HEK293 (cell line): ENCODE measurements around the gene PRCD.

ENCODE experiments used
- CTCF ChIA-PET: fragments of 350-600 bp; formaldehyde crosslinking; extraction: SDS; loops from one replicate; lab custom pipeline; 2021; ENCODE audit warnings: antibody characterized with exemption; lab: Yijun Ruan, JAX
- POLR2A ChIA-PET: fragments of 300-600 bp; formaldehyde crosslinking; extraction: SDS; loops from one replicate; lab custom pipeline; 2020; ENCODE audit warnings: antibody characterized with exemption, inconsistent platforms; lab: Yijun Ruan, JAX
- H3K27ac ChIP-seq: fragments of 200-500 bp; sonication (Bioruptor generic); 2 replicates; pipeline ENCODE4 v1.5.1; 2014; ENCODE audit warnings: low read depth, low read length, control low read depth, inconsistent platforms; ENCODE audit errors: extremely low read depth
- H3K36me3 ChIP-seq, 2 experiments: fragments of 200-500 bp in 1 of 2; sonication (Bioruptor generic) in 1 of 2; 1 replicate in 1 of 2; 2 replicates in 1 of 2; pipeline ENCODE4 v1.5.1; 2014 to 2017; ENCODE audit warnings: inconsistent platforms in 2 of 2, low read length in 2 of 2; ENCODE audit not compliant: control insufficient read depth in 2 of 2, insufficient read depth in 1 of 2
- H3K4me1 ChIP-seq: fragments of 200-500 bp; sonication (Bioruptor generic); 2 replicates; pipeline ENCODE4 v1.5.1; 2014; ENCODE audit warnings: mild to moderate bottlenecking, low read length, inconsistent platforms; ENCODE audit not compliant: control insufficient read depth, insufficient read depth
- H3K4me3 ChIP-seq: 2 replicates; pipeline ENCODE4 v1.5.1; 2011; ENCODE audit warnings: low read depth, mild to moderate bottlenecking, control low read depth, low read length, moderate library complexity
- H3K9me3 ChIP-seq: fragments of 200-500 bp; sonication (Bioruptor generic); 2 replicates; pipeline ENCODE4 v1.5.1; 2014; ENCODE audit warnings: low read depth, low read length, inconsistent platforms; ENCODE audit not compliant: control insufficient read depth, insufficient read depth
- EGR2 ChIP-seq: fragments of 450-650 bp; formaldehyde crosslinking; IDR thresholded peaks from 2 replicates; pipeline ENCODE4 v1.5.1; 2016; ENCODE audit warnings: low read depth, missing biosample characterization, missing genetic modification characterization
- REPIN1 ChIP-seq: fragments of 450-650 bp; formaldehyde crosslinking; IDR thresholded peaks from 2 replicates; pipeline ENCODE4 v1.5.1; 2017; ENCODE audit warnings: missing biosample characterization, missing genetic modification characterization, low read depth
- SALL2 ChIP-seq: fragments of 450-650 bp; formaldehyde crosslinking; IDR thresholded peaks from 2 replicates; pipeline ENCODE4 v1.5.0; 2017; ENCODE audit warnings: missing biosample characterization, mild to moderate bottlenecking, missing genetic modification characterization, borderline replicate concordance
- SP3 ChIP-seq: fragments of 450-650 bp; formaldehyde crosslinking; IDR thresholded peaks from 2 replicates; pipeline ENCODE4 v1.5.1; 2016; ENCODE audit warnings: missing biosample characterization, missing genetic modification characterization
- TRIM28 ChIP-seq: IDR thresholded peaks from 2 replicates; pipeline ENCODE4 v1.6.1; 2011; ENCODE audit warnings: low read length, control low read depth, borderline replicate concordance
- ZBTB17 ChIP-seq: fragments of 450-650 bp; formaldehyde crosslinking; IDR thresholded peaks from 2 replicates; pipeline ENCODE4 v1.5.1; 2016; ENCODE audit warnings: missing biosample characterization, missing genetic modification characterization
- ZBTB49 ChIP-seq: fragments of 450-650 bp; formaldehyde crosslinking; IDR thresholded peaks from 2 replicates; pipeline ENCODE4 v1.5.1; 2016; ENCODE audit warnings: missing biosample characterization, missing genetic modification characterization, low read depth
- ZBTB6 ChIP-seq: fragments of 450-650 bp; formaldehyde crosslinking; IDR thresholded peaks from 2 replicates; pipeline ENCODE4 v1.5.1; 2017; ENCODE audit warnings: missing biosample characterization, missing genetic modification characterization
- ZBTB8A ChIP-seq: fragments of 450-650 bp; formaldehyde crosslinking; IDR thresholded peaks from 2 replicates; pipeline ENCODE4 v1.5.1; 2016; ENCODE audit warnings: missing biosample characterization, missing genetic modification characterization
- ZFHX2 ChIP-seq: fragments of 450-650 bp; formaldehyde crosslinking; conservative IDR thresholded peaks from 2 replicates; pipeline ENCODE4 v1.5.1; 2016; ENCODE audit warnings: missing biosample characterization, missing genetic modification characterization
- ZIC2 ChIP-seq: fragments of 450-650 bp; formaldehyde crosslinking; IDR thresholded peaks from 2 replicates; pipeline ENCODE4 v1.5.1; 2016; ENCODE audit warnings: missing biosample characterization, missing genetic modification characterization
- ZNF354C ChIP-seq: fragments of 450-650 bp; formaldehyde crosslinking; IDR thresholded peaks from 2 replicates; pipeline ENCODE4 v1.5.1; 2016; ENCODE audit warnings: missing biosample characterization, missing genetic modification characterization, low read depth, borderline replicate concordance
- ZNF366 ChIP-seq: fragments of 450-650 bp; formaldehyde crosslinking; conservative IDR thresholded peaks from 2 replicates; pipeline ENCODE4 v1.5.1; 2016; ENCODE audit warnings: missing biosample characterization, missing genetic modification characterization
- ZNF514 ChIP-seq: fragments of 450-650 bp; formaldehyde crosslinking; IDR thresholded peaks from 2 replicates; pipeline ENCODE4 v1.5.1; 2016; ENCODE audit warnings: missing biosample characterization, missing genetic modification characterization
- ZNF692 ChIP-seq: fragments of 450-650 bp; formaldehyde crosslinking; IDR thresholded peaks from 2 replicates; pipeline ENCODE4 v1.5.1; 2016; ENCODE audit warnings: missing biosample characterization, missing genetic modification characterization
- ZSCAN16 ChIP-seq: fragments of 450-650 bp; formaldehyde crosslinking; IDR thresholded peaks from 2 replicates; pipeline ENCODE4 v1.5.1; 2016; ENCODE audit warnings: missing biosample characterization, missing genetic modification characterization

PRCD gene

GRCh38 chr17:76529224-76530094 is 10.4 kb upstream of the PRCD start (continued):
- no peak for TF ChIP-seq ZBTB49 (tag by site-specific recombination)

GRCh38 chr17:76530095-76530723 is 9.6 kb upstream of the PRCD start:
- H3K27ac ChIP-seq: peak overlapping the region; percentile 71; the same call in 1 of the 2 replicates
- TF ChIP-seq ZNF366 (tag by site-specific recombination): no peak
- TF ChIP-seq ZBTB17 (tag by site-specific recombination): peak; percentile 61
- no peak for TF ChIP-seq REPIN1 (tag by site-specific recombination)
- peak; percentile 14; the same call in 1 of the 2 replicates for TF ChIP-seq SP3
- TF ChIP-seq EGR2: peak; percentile 81
- no peak for TF ChIP-seq SALL2 (tag by site-specific recombination)
- no peak for TF ChIP-seq ZBTB6 (tag by site-specific recombination)
- no peak for TF ChIP-seq ZNF692 (tag by site-specific recombination)
- TF ChIP-seq ZNF514: no peak
- peak; percentile 66 for TF ChIP-seq ZIC2 (tag by site-specific recombination)
- TF ChIP-seq ZBTB8A (tag by site-specific recombination): peak; percentile 36; the same call in 1 of the 2 replicates
- TF ChIP-seq ZBTB49 (tag by site-specific recombination): no peak
- TF ChIP-seq ZNF354C (tag by site-specific recombination): no peak
- peak; percentile 79 for TF ChIP-seq ZFHX2 (tag by site-specific recombination)
- no peak for TF ChIP-seq TRIM28
- no peak for TF ChIP-seq ZSCAN16 (tag by site-specific recombination)
- no peak overlapping the region for H3K4me3 ChIP-seq
- no peaks in the 10 kb centered on the region for H3K36me3 ChIP-seq
- H3K4me1 ChIP-seq: peaks cover 13% of the 10 kb centered on the region
- ChIA-PET POLR2A (interaction anchor here (0.5 to 1.0 kb wide), 4 partner anchors 11 to 675 kb away, joined by 3 to 6 read pairs (median 4); partner anchors contain the start of gene WBP2), CTCF (interaction anchor here (0.6 to 1.7 kb wide), 7 partner anchors 13 to 603 kb away, joined by 3 to 8 read pairs (median 3); no protein-coding TSS in a partner anchor)
- H3K9me3 ChIP-seq: no peaks in the 10 kb centered on the region
